Stimulated activated CD8-positive, alpha-beta memory T cell treated with anti-CD3 and anti-CD28 coated beads, Interleukin-4, amount 100 ng/mL, for 48 hours (primary cell): Measurements from ENCODE around the gene ASB1.

Experiments
- DNase-seq: peaks from one replicate; pipeline ENCODE4 v3.0.0-alpha.2; 2020

Gene ASB1

GRCh38 chr2:238473523-238473922, 46.8 kb downstream of the ASB1 start:
- no peak for DNase-seq

GRCh38 chr2:238475034-238475433, 48.3 kb downstream of the ASB1 start:
- DNase-seq, result no peak

- DNase-seq, result no peak
Observed at GRCh38 chr2:238475566-238475965, 48.8 kb downstream of the ASB1 start.

- no peak for DNase-seq
Observed at GRCh38 chr2:238476258-238476657, 49.5 kb downstream of the ASB1 start.

- no peak for DNase-seq
Observed at GRCh38 chr2:238478216-238478615, 51.5 kb downstream of the ASB1 start.

GRCh38 chr2:238479847-238480246, 53.1 kb downstream of the ASB1 start:
- no peak for DNase-seq

GRCh38 chr2:238483021-238483420, 56.3 kb downstream of the ASB1 start:
- DNase-seq, result no peak

- no peak for DNase-seq
Observed at GRCh38 chr2:238483656-238484055, 56.9 kb downstream of the ASB1 start.

GRCh38 chr2:238484522-238485452, 58.1 kb downstream of the ASB1 start:
- no peak for DNase-seq

- DNase-seq, result no peak
Observed at GRCh38 chr2:238486123-238486848, 59.6 kb downstream of the ASB1 start.

- no peak for DNase-seq
Observed at GRCh38 chr2:238487134-238487533, 60.4 kb downstream of the ASB1 start.

GRCh38 chr2:238487652-238488346, 61.1 kb downstream of the ASB1 start:
- no peak for DNase-seq

GRCh38 chr2:238488347-238488826, 61.7 kb downstream of the ASB1 start:
- no peak for DNase-seq

GRCh38 chr2:238489431-238489830, 62.7 kb downstream of the ASB1 start:
- no peak for DNase-seq

GRCh38 chr2:238489896-238490295, 63.2 kb downstream of the ASB1 start:
- DNase-seq, result no peak

GRCh38 chr2:238492840-238493239, 66.1 kb downstream of the ASB1 start:
- DNase-seq, result no peak

- no peak for DNase-seq
Observed at GRCh38 chr2:238493411-238493810, 66.7 kb downstream of the ASB1 start.

- DNase-seq, result peak; percentile 49
Observed at GRCh38 chr2:238493880-238494572, 67.3 kb downstream of the ASB1 start.

- no peak for DNase-seq
Observed at GRCh38 chr2:238494573-238494961, 67.8 kb downstream of the ASB1 start.

GRCh38 chr2:238495422-238495821, 68.7 kb downstream of the ASB1 start:
- DNase-seq, result no peak

GRCh38 chr2:238496756-238497609, 70.3 kb downstream of the ASB1 start:
- DNase-seq, result no peak

- no peak for DNase-seq
Observed at GRCh38 chr2:238497610-238498005, 70.9 kb downstream of the ASB1 start.
